Measurements from ENCODE around the gene ILF3. TPM values are rescaled to one million over a fixed set of nuclear protein-coding genes. Genes with fewer than 3 reads are reported as not detected.

The ILF3 gene
- total RNA-seq, 1 donor from 2014 or later = 97.4 TPM

DNA sequence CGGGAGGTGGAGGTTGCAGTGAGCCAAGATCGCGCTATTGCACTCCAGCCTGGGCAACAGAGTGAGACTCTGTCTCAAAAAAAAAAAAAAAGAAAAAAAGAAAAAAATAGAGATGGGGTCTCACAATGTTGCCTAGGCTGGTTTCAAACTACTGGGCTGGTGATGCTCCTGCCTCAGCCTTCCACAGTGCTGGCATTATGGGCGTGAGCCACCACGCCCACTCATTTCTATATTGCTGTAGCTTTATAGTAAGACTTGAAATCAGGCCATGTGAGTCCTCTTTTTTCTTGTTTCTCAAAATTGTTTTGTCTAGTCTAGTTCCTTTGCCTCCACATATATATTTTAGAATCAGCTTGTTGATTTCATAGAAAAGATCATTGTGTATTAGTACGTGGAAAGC, 82.0 kb downstream of the ILF3 start:
- no peaks in the 10 kb centered on the region for H3K36me3 ChIP-seq (ENCODE audit: control insufficient read depth, insufficient read depth, low read length)
- no peak overlapping the region for H3K4me3 ChIP-seq (ENCODE audit: low read depth, low read length)
- FAIRE-seq = no peak
- TF ChIP-seq, protein P1, sequence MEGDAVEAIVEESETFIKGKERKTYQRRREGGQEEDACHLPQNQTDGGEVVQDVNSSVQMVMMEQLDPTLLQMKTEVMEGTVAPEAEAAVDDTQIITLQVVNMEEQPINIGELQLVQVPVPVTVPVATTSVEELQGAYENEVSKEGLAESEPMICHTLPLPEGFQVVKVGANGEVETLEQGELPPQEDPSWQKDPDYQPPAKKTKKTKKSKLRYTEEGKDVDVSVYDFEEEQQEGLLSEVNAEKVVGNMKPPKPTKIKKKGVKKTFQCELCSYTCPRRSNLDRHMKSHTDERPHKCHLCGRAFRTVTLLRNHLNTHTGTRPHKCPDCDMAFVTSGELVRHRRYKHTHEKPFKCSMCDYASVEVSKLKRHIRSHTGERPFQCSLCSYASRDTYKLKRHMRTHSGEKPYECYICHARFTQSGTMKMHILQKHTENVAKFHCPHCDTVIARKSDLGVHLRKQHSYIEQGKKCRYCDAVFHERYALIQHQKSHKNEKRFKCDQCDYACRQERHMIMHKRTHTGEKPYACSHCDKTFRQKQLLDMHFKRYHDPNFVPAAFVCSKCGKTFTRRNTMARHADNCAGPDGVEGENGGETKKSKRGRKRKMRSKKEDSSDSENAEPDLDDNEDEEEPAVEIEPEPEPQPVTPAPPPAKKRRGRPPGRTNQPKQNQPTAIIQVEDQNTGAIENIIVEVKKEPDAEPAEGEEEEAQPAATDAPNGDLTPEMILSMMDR (IDR thresholded peaks at IDR 0.05; ENCODE audit: insufficient read depth, low read length, severe bottlenecking) = no peak
- no peaks in the 10 kb centered on the region for H3K27me3 ChIP-seq (ENCODE audit: control insufficient read depth, insufficient read depth, low read length)
- DNase-seq (ENCODE audit: low read depth) = no peak

DNA sequence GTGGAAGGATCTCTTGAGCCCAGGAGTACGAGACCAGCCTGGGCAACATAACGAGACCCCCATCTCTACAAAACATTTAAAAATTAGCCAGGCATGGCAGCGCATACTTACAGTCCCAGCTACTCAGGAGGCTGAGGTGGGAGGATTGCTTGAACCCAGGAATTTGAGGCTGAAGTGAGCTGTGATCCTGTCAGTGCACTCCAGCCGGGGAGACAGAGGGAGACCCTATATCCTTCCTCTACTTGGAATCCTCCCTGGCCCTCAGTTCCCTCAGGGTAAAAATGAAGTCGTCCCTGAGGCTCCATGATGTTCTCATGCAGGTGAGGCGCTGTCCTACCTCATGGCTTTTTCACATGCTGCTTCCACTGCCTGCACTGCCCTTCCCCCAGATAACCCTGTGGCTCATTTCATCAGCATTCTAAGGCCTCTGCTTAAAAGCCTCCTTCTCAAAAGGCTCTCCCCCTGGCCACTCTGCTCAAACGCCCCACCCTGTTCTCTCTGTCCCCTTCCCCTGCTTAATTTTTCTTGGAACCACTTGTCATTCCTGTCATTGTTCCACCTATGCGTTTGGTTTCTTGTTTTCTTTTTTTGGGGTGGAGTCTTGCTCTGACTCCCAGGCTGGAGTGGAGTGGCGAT, 82.9 kb downstream of the ILF3 start:
- DNase-seq (ENCODE audit: low read depth) = no peak
- FAIRE-seq = no peak
- Histone ChIP-seq H3K4me3 (ENCODE audit: low read depth, low read length) (no peak overlapping the region), H3K27me3 (ENCODE audit: control insufficient read depth, insufficient read depth, low read length) (no peaks in the 10 kb centered on the region), H3K36me3 (ENCODE audit: control insufficient read depth, insufficient read depth, low read length) (no peaks in the 10 kb centered on the region)
- TF ChIP-seq, protein P1 (IDR thresholded peaks at IDR 0.05; ENCODE audit: insufficient read depth, low read length, severe bottlenecking) = no peak

DNA sequence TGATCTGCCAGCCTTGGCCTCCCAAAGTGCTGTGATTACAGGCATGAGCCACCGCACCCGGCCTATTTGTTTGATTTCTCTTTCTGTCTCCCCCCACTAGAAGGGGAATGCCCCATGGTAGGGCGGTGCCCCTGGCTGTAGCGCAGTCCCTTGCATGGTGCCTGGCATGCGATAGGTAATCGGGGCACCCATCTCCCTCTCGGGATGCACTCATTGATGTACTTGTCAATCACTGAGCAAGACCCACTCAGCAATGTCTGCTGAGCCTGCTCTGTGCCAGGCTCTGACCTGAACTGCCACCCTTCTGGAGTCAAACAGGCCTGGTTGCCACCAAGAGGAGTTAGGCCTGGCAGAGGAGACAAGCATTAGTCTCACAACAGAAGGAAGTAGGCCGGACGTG, 83.6 kb downstream of the ILF3 start:
- DNase-seq (ENCODE audit: low read depth) (no peak), FAIRE-seq (no peak)
- Histone ChIP-seq H3K36me3 (ENCODE audit: control insufficient read depth, insufficient read depth, low read length) (no peaks in the 10 kb centered on the region), H3K4me3 (ENCODE audit: low read depth, low read length) (no peak overlapping the region), H3K27me3 (ENCODE audit: control insufficient read depth, insufficient read depth, low read length) (no peaks in the 10 kb centered on the region)
- TF ChIP-seq, protein P1 (IDR thresholded peaks at IDR 0.05; ENCODE audit: insufficient read depth, low read length, severe bottlenecking) = no peak

DNA sequence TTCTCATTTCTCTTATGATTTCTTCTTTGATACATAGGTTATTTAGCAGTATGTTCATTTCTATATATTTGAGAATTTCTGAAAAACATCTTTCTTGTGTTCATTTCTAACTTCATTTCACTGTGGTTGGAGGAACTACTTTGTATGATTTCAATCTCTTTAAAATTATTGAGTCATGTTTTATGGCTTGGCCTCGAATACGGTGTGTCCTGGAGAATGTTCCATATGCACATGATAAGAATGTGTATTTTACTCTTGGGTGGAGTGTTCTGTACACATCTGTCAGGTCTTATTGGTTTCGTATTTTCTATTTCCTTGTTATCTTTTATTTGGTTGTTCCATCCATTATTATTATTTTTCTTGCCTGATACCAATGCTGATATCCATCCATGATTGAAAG, 86.7 kb downstream of the ILF3 start:
- TF ChIP-seq, protein P1 (IDR thresholded peaks at IDR 0.05; ENCODE audit: insufficient read depth, low read length, severe bottlenecking) = no peak
- FAIRE-seq = no peak
- H3K4me3 ChIP-seq (ENCODE audit: low read depth, low read length) = no peak overlapping the region
- no peaks in the 10 kb centered on the region for H3K27me3 ChIP-seq (ENCODE audit: control insufficient read depth, insufficient read depth, low read length)
- no peaks in the 10 kb centered on the region for H3K36me3 ChIP-seq (ENCODE audit: control insufficient read depth, insufficient read depth, low read length)
- DNase-seq (ENCODE audit: low read depth) = no peak

Other genes with a start within 250 kb of the ILF3 start
- 0.13 and 0.26 TPM in 2 replicates for gene PDE4A, start 233.8 kb upstream of the ILF3 start, total RNA-seq
- 59.5 and 62.9 TPM in 2 replicates for gene KEAP1, start 151.0 kb upstream of the ILF3 start, total RNA-seq
- gene S1PR5, start 136.9 kb upstream of the ILF3 start, total RNA-seq = 6.6 and 7.8 TPM in 2 replicates
- 30.3 and 37.5 TPM in 2 replicates for gene ATG4D, start 110.4 kb upstream of the ILF3 start, total RNA-seq
- 8.2 and 11.0 TPM in 2 replicates for gene KRI1, start 88.3 kb upstream of the ILF3 start, total RNA-seq
- gene CDKN2D, start 85.4 kb upstream of the ILF3 start, total RNA-seq = 6.6 and 13.3 TPM in 2 replicates
- gene AP1M2, start 67.0 kb upstream of the ILF3 start, total RNA-seq = 114 and 135 TPM in 2 replicates
- 18.7 and 36.0 TPM in 2 replicates for gene SLC44A2, start 28.8 kb upstream of the ILF3 start, total RNA-seq
- 18.8 and 32.9 TPM in 2 replicates for gene QTRT1, start 47.1 kb downstream of the ILF3 start, total RNA-seq
- 68.4 and 89.7 TPM in 2 replicates for gene DNM2, start 63.7 kb downstream of the ILF3 start, total RNA-seq
- 42.0 and 45.3 TPM in 2 replicates for gene TMED1, start 181.9 kb downstream of the ILF3 start, total RNA-seq
- 0.26 and 0.38 TPM in 2 replicates for gene C19orf38, start 194.1 kb downstream of the ILF3 start, total RNA-seq
- gene CARM1, start 217.2 kb downstream of the ILF3 start, total RNA-seq = 9.2 and 14.3 TPM in 2 replicates